HG02763 (cell line): Measurements from ENCODE around the gene THRA.

Experiments
- ATAC-seq: cut with Tn5 transposase; IDR thresholded peaks from one replicate; pipeline ENCODE4 v1.9.1; 2021; ENCODE audit warnings: mild to moderate bottlenecking, moderate library complexity; ENCODE audit not compliant: unreplicated experiment

Gene THRA

DNA sequence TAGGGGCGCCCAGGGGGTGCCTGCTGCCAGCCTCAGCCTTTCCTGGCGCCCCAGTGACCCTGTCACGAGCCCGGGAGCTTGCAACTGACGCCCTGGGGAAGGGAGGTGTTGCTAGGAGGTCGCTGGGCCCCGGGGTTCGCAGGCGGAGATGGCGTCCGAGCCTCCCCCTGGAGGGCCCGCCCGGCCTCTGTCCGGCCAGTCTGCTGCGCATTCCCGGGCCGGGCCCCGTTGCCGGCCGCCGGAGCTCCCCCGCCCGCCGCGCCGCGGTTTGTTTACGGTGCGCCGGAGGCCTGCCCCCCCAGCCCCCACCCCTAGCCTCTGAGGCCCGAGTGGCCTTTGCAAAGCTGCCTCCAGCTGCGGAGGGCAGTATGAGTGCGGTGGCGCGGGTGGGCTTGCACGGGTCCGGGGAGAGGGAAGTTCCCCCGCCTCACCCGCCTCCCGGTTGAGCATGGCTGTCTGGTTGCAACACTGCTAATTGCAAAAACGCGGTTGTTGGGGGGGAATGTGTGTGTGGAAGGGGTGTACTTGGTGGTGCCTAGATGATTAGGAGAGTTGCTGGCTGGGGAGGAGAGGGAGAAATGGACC is 514 bp downstream of the THRA start:
- ATAC-seq = peak; percentile 18

DNA sequence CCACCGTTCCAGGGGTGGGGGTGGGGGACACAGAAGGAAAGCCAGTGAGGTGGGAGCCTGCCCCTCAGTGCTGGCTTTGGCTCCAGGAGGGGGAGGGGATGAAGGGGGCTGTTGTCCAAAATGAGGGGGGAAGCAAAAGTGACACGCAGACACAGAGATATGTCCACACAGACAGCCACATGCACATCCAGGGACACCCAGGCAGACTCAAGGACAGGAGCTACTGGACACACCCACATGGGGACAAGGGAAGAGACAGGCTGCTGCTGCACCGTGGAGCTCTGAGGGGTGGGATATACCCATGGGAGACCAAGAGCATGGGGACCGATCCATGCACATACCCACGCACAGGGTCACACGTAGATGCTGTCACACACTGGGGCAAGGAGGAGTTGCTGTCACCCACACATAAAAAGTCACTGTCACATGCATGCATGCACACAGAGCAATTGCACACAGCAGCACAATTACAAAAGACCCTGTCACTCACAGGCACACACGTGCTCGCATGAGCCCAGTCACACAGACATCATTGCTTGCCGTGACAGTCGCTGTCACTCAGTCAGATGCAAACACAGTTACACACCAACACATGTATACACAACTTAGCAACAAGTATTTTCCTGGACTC is 1.3 kb downstream of the THRA start:
- ATAC-seq = no peak

DNA sequence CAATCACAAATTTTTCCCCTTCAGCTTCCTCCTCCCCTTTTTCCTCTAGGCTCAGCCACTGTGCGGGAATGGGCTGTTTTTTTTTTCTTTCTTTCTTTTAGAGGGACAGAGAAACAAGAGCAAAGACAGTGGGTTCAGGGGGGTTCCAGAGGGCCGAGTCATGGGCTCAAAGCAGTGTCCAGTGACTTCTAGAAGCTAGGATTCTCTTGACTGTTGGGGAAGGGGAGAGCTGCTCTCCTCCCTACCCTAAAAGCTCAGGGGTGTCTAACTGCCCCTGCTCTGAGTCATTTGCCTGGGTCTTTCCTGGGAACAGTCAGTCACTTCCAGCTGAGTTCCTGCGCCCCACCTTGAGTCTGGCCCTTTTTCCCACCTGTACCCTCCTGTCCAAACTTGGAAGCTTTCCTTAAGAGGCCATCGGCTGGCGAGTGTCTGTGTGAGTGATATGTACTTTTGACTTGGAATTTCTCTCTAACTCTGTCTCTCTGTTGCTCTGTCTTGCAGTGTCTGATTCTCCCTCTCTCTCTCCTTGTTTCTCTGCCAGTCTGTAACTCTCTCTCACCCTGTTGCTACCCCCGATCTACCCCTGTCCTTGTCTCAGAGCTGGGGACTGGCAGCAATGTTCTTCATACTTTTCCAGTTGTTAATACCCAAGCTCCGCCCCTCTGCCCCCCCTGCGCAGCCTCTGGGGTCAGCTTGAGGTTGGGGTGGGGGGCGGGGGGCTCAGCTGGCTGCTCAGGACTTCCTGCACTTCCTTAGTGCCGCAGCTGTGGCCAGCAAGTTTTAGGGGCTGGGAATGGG is 2.4 kb downstream of the THRA start:
- no peak for ATAC-seq

DNA sequence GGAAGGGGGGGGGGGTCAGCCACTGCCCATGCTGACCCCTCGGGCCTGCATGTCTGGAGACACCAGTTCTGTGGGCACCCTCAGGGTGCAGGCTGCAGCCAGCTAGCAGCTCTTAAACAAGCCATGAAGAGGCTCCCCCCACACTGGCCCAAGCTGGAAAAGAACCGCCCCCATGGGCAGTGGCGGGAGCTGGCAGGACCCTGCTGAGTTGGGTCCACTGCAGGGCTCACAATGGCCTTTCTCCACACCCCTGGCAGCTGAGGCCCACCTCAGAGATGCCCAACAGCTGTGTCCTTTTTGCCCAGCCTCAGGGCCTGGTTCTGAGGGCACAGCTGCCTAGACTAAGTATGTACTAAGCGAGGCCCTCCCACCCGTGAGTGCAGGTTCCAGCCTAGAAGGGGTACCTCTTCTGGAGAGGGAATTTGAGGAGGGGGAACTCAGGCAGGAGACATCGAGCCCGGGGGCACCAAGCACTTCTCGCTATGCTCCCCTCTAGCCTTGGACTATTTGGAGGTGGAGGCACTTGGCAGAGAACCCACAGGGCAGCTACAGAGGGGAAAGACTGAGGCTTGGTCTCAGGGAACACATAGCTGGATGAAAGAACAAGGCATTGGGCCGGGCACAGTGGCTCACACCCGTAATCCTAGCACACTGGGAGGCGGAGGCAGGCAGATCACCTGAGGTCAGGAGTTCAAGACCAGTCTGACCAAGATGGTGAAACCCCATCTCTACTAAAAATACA is 3.2 kb downstream of the THRA start:
- ATAC-seq = no peak

DNA sequence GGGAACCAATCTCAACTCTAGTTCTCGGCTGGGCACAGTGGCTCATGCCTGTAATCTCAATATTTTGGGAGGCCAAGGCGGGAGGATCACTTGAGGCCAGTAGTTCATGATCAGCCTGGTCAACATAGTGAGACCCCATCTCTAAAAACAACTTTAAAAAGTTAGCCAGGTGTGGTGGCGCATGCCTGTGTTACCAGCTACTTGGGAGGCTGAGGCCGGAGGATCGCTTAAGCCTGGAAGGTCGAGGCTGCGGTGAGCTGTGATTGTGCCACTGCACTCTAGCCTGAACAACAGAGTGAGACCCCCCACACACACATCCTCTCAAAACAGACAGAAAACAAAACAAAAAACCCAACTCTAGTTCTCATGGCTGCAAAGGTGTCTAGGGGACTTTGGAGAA is 4.9 kb downstream of the THRA start:
- ATAC-seq = no peak

DNA sequence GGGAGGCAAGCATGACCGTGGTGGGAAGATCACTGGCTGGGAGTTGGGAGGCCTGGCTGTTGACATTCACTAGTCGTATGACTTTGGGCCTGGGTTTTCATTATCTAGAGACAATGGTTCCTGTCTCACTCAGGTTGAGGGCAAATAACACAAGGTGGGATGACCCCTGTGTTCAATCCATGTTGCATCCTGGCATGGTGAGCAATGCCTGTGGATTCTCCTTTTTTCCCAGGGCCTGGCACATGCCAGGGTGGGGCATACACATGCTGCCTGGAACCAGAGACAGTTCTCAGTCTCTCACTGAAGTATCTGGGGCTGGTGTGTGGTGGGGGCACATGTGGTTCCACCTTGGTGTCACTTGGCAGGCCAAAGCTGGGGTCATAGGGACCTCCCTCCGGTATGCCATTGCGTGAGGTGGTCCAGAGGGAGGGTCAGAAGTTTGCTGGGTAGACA is 5.4 kb downstream of the THRA start:
- ATAC-seq = no peak

DNA sequence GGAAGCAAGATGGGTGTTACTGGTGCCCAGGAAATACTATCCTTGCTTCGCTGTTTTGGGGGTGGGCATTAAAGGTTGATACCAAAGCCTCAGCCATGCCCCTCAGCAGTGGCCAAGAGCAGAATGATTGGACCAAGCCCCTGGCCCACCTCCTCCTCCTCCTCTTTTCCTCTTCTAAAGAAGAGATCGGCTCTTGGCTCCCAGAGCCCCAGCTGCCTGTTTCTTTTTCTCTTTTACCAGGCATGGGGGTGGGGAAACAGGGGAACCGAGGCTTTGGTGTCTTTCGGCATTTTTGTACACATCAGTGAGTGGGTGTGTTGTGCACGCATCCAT is 5.8 kb downstream of the THRA start:
- no peak for ATAC-seq

DNA sequence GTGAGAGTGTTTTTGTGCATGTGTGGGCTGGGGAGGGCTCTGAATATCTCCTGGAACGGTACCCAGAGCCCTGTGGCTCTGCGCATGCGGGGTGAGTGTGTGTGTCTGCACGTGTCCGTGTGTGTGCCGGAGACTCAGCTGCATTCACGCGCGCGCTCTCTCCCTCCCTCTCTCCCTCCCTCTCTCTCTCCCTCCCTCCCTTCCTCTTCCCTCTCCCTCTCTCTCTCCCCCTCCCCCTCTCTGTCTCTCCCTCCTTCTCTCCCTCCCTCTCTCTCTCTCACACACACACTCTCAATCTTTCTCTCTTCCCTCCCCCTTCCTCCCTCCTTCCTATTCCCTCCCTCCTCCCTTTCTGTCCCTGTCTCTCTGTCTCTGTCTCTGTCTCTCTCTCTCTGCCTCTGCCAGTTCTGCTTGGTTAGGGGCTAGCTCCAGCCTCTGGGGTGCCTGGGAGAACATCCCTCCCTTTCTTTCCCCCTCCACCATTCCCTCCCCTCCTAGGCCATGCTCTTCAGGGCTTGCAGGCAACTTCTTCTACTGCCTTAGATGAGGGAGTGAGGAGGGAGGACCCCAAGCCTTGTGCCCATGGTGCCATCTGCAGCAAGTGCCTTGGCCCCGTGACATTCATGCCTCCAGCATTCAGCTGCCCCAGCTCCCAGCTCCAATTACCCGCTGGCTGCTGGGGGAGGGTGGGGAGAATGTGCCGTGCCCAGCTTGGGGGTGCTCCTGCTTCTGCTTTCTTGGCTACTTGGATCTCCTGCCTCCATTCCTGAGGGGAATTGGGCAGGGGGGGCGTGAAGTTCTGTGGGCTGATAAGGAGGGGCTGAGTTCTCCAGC is 6.4 kb downstream of the THRA start:
- no peak for ATAC-seq

DNA sequence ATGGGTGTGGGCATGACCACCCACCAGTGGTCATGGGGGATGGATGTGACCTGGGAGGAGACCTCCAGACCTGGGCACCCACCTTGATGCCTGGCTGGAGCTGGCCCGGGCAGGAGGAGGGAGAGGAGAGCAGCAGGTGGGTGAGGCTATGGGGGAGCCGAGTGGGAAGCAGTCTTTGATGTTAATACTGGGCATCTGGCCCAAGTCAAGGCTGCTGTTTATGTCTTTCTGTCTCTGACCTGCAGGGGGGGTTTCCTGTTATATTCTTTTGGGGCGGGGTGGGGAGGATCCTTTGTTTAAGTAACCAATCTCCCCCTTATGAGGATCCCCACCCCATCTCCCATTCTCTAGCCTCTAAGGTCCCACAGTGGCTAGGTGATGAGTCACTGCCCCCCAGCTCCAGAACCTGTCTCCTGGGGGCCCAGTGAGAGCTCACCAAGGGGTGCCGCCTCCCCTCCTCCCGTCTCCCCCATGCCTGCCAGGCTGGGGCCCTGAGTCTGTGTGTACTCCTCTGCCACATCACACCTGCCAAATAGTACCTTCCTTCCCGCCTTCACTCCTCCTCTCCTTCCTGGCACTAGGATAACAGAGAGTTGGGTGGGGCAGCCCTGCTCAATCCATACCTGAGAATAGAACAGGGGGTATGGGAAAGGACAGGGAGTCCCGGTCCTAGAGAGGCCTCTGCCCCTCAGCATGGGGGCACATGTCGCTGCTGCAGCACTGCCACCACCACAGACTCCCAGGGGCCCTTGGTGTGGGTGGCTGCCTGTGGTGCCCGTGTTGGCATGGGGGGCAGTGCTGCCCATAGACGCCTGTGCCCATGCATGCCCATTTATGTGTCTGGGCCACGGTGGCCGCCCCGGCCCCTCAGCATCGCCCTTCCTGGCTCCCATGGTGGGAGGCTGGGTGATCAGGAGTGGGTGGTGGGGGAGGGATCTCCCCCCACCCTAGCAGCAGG is 7.3 kb downstream of the THRA start:
- ATAC-seq = no peak

DNA sequence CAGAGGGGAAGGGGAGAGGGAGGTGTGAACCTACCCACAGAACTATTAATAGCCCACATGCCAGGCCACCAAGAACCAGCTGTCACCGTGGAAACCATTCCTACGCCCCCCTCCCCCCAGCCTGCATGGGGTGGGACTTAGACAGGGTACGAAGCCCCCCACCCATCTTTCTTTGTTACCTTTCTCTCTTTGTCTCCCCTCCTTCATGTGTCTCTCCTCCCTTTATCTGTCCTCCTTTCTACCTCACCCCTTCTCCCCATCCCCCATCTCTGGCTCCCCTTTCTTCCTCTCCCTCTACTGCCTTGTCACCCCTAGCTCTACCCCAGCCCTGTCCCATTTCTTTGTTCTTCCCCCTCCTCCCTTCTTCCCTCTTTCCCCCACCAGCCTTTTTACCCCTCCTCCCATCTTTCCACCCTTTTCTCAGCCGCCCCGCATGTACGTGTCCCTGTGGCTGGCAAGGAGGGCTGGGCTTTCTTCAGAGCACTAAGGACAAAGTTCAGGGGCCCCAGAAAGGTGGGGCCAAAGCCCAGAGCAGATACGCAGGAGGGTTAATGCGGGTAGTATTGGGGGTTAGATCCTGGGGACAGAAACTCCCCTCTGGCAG is 8.0 kb downstream of the THRA start:
- no peak for ATAC-seq

DNA sequence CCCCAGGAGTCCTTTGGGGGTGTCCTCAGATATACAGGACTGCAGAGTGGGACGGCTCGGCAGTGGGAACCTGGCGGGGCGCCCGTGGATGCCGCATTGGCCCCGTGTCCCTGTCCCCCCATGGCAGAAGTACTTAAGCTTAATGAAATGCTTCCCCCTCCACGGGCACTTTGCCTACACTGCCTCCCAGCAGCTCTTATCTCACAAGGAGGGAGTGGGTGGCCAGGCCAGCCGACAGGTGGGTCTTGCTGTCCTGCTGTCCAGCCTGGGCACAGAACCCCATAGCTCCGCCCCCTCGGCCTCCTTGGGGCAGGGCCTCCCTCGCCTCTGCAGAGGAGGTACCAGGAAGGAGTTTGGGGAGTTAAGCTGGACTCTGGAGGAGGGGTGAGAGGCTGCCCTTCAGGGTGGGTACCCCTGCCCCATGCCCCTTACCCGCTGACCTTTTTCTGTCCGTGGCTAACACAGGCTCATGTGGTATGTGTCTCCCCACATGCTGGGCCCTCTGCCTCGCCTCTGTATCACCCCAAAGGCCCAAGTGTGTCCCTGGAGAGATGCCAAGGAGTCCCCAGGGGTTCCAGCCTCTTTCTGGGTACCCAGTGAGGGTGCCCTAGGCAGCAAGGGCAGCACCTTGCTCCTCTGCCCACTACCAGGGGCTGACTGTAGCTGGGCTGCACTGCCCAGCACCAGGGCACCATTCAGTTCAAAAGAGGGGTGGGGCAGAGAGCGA is 8.7 kb downstream of the THRA start:
- no peak for ATAC-seq

DNA sequence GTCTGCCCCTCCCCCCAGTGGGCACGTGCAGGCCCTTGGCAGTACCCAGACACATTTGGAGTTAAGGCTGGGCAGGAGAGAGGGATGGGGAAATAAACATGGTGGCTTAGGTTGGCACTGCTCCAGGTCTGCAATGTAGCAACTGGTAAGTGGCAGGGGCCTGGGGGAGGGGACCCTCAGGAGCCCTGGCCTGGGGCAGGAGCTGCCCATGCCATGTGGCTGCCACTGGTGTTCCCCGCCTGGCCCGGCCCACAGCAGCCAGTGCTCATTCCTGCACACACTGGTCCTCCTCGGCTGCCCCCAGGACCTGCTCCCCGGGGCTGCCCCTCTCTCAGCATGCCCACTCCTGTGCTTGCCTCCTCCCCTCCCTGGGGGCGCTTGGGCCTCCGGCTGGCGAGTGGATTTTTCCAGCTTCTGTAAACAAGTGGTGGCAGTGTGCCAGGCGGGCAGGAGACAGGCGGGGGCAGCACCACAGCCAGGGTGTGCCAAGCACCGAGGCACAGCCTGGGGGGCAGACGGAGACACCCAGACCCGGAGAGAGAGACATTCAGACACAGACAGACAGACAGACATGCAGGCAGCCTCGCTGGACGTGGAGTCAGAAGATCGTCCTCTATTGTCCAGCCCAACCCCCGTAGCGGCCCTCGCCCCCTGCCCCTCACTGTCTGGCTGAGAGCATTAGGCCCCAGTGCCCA is 9.4 kb downstream of the THRA start:
- ATAC-seq = no peak

DNA sequence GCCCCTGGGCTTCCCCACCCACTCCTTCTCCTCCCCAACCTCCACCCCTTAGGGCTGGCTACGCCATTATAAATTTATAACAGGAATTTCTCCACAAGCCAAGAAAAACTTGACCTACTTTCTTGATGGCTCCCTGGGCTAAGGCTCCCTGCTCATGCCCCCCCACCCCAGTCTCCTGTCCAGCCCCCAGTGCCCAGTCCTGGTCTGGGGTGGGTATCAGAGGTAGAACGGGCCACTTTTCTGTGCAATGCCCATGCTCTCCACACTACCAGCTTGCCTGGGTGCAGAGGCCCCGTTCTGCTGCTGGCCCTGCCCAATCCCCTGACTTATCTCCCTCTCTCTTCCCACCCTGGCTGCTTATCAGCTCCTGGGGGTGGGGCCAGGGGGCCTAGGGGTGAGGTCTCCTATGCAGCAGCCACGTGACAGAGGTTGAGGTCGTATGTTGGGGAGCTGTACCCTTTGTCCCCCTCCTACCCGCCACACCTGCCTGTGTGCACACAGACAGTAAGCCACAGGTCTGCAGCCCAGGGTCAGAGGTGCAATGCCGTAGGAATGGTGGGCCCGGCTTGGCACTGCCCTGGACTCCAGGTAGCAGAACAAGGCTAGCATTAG is 10.1 kb downstream of the THRA start:
- ATAC-seq = no peak

DNA sequence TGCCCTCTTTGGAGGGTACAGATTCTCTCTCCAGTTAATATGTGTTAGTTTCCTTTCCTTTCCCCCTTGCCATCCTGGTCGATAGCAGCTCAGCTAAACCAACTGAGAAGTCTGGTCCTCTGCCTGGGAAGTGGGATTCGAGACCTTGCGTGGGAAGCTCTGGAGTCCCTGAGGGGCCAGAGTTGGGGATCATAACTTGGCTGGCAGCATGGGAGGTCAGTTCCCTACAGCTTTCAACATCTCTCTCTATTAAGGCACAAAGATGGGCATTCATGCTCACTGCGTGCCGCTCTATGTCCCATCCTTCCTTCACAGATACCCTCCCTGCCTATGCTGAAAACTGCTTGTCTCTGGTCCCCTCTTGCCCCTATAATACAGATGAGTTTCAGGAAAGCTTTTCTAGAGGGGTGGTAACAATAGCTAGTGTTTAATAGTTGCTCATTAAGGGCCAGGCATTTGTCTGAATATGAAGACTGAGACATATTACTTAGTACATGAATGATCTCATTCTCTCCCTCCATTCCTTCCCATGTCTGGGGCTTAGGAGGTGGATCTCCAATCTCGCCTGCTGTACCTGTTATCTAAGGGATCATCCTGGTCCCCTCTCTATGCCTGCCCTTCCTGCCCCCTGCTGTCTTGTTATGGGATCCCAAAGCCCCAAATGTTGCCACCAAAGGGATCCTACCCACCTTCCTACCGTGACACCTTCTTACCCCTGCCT is 10.8 kb downstream of the THRA start:
- no peak for ATAC-seq

DNA sequence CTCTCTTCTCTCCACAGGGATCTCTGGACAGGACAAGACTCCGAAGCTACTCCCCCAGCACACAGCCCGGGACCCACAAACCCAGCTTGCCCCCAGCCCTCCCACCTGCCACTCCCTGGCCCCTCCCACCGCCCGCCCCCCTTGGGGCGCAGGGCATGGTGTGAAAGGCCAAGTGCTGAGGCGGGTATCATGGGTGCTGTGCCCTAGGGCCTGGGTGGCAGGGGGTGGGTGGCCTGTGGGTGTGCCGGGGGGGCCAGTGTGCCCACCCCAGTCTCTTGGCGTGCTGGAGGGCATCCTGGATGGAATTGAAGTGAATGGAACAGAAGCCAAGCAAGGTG is 11.4 kb downstream of the THRA start:
- ATAC-seq = no peak

DNA sequence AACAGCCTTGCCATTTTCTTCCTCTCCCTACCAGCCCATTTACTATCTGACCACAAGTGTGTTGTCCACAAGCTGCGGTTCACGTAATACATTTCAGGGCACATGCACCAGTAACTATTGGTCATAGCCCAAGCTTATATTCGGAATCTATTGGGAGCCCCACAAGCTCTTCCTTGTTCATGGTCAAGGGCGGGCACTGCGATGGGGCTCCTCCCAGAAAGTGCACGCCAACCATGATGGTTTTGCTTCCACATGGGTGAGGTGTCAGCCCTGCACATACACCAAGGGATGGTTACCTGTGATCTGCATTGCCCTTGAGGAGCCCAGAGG is 12.1 kb downstream of the THRA start:
- ATAC-seq = no peak
